ENCODE results near the gene XRCC4. TPM values are rescaled to one million over a fixed set of nuclear protein-coding genes. Genes with fewer than 3 reads are reported as not detected.

The XRCC4 gene
- total RNA-seq, 1 donor from 2014 or later: 9.7 TPM

DNA sequence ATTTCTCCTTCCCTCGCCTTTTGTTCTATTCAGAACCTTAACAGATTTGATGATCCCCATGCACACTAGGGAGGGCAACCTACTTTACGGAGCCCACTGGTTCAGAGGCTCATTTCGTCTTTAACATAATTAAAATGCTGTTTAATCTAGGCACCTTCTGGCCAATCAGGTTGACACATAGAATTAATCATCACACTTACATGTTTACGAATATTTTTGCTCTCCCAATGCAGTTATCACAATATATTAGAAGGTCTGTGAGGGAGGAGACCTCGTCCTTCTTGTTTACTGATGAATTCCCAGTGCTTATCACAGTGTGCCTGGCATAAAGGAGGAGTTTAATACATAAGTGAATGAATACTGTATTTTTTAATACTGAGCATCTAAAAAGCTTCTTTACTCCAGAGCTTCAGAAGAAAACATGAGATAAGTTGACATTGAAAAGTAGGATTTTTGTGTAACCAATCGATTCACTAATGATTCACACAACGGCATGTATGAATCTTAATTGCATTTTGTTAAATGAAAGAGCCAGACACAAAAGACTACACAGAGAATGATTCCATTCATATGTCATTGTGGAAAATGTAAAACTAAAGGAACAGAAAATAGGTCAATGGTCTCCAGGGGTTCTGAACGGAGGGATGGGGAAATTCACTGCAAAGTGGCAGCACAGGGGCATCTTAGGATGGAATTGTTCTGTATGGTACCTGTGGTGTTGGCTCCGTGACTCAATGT lies 315.6 kb downstream of the XRCC4 start:
- no peak for DNase-seq

DNA sequence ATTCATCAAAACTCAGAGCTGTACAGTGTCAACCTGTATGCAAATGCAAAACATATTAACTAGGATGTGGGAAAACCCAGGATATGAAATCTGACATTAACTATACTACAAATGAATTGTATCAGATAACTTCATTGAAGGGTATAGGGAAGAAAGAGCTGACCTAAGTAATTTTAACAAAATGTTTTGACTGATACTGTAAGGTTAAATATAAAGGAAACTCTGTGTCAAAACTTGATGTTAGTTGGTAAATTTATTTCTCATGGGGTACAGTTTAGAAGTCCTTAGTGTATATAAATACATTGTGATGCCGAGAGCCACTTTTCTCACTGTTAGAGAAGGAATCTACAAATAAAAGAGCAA lies 316.1 kb downstream of the XRCC4 start:
- DNase-seq: no peak

DNA sequence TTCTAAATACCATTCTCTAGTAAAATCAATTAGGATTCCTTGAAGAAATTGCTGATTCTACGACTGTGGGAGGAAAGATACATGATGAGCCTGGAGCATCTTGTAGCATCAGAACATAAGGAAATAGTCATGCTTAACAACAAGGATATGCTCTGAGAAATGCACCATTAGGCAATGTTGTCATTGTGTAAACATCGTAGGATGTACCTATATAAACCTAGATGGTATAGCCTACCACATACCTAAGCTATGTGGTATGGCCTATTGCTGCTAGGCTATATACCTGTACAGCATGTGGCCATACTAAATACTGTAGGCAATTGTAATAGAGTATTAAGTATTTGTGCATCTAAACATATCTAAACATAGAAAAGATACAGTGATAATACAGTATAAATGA lies 316.8 kb downstream of the XRCC4 start:
- no peak for DNase-seq

DNA sequence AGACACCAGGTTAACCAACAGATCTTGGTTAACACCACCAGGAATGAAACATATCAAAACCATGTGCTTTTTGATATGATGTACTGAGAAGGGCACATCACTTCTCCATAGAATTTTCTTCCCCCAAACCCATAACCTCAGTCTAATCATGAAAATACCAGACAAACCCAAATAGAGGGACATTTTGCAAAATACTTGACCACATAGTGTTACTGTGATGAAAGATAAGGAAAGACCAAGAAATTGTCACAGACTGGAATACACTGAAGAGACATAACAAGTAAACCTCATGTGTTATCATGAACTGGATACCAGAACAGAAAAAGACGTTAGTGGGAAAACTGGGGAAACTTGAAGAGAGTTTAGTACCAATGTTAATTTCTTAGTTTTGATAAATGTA lies 319.3 kb downstream of the XRCC4 start:
- DNase-seq: no peak

DNA sequence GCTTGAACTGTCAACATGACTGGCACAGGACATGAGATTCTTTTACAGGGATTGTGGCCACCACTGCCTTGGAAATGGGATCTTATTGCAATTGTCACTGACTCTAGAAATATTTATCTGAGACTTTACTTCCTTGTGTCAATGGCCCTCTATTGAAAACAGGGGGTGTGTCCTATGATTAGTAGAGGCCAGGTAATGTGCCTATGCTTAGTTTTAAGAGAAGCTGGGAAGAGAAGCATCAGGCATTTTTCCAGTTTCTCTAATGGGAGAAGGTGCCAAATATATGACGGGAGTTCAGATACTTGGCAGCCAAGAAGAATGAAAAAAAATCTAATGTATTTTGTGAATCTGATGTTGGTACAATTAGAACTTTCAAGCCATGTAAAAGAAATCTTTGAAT lies 320.3 kb downstream of the XRCC4 start:
- no peak for DNase-seq

DNA sequence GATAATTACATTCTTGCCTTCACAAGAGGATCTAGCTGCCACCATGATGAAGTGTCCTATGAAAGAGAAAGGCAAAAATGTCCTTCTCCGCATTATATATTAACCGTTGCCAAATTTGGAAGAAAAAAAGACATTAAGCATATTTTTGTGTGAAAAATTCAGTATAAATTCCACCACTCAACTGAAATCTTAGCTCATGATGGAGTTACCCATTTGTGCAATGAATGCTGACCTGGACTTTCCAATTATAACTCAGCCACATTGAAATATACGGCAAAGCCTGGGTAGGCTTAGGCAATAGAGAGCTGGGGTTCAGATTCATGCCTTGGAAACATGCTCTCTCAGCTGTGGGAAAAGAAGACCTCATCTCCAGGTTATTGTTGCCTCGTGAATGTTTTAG lies 322.9 kb downstream of the XRCC4 start:
- no peak for DNase-seq

DNA sequence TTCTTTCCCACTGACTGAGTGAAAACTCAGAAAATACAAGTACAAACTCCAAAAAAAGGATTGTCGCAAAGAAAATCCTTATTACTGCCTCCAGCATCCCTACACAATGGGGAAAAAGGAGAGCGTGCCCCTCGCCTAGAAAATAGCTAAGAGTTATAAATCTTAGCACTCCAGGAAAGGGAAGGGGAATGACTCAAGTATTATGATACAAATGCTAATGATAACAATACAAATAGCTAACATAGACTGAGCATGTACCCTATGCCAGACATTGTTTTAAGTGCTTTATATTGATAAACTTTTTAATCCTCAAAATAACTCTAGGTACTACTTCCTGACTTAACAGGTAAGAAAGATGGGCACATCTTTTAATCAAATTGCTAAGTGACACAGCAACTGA lies 323.4 kb downstream of the XRCC4 start:
- DNase-seq: no peak

DNA sequence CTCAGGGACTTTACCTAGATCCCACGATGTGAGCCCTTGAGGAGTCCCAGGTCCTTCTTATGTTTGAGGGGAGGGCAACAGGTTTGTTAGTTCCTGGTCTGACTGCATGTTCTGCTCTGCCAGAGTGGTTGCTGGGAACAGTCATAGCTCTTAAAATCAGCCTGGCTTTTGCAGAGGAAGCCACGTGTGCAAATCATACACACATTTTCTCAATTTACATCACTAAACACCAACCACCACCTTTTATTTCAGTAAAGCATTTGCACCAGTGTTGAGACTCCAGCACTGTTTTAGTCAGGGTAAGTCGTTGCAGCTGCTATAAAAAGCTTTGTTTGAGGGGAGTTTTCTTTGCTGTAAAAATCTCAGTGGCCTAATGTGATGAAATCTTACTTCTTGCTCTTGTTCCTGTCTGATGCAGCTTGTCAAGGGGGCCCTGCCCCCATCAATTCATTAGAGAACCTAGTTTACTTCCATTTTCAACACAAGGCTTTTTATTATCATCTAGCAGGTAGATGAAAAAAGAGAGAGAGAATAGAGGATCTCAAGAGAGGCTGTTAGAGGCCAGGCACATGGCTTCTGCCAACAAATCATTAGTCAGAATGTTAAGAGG lies 323.9 kb downstream of the XRCC4 start:
- DNase-seq: no peak

DNA sequence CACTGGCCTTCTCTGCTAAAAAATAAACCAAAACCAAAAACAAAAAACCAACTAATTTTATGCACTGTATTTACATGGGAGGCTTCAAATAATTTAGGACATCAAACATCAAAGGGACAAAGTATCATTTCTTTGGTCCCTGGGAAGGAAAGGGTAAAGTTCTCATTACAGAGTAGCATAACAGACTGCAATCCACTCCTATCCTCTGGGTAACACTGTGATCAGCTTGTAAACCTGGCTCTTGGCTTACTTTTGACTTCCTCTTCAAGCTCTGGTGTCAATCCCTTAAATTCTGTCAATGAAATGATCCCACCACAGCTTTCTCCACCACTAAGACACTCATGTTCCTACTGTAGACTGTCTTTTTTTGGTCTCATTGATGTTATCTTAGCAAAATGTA lies 324.4 kb downstream of the XRCC4 start:
- no peak for DNase-seq

Small RNA genes within 50 kb of the gene (small RNA-seq; reads per million reads assigned to genes)
- gene SCARNA18 (ENCODE audit: low replicate concordance): 13.1 reads per million, percentile 94 among the genes with 10 or more reads in this experiment

Other genes starting within 250 kb of the XRCC4 start
- 94.4 TPM for gene TMEM167A, start 153 bp upstream of the XRCC4 start, total RNA-seq

Measured in tongue (tissue), 3 donors.